Measurements from ENCODE around the gene HS1BP3. TPM values are rescaled to one million over a fixed set of nuclear protein-coding genes. Genes with fewer than 3 reads are reported as not detected.

The HS1BP3 gene
- polyA plus RNA-seq, 4 donors: 15.9 to 22.5 (median 20.5) TPM

GRCh38 chr2:20675701-20676352, 24.9 kb upstream of the HS1BP3 start:
- no peak for DNase-seq (ENCODE audit: low read depth in 4 of 4, low spot score in 2 of 4)

- DNase-seq (ENCODE audit: low read depth in 4 of 4, low spot score in 2 of 4): no peak
Observed at GRCh38 chr2:20674974-20675679, 24.2 kb upstream of the HS1BP3 start.

- DNase-seq (ENCODE audit: low read depth in 4 of 4, low spot score in 2 of 4): no peak
Observed at GRCh38 chr2:20674309-20674965, 23.5 kb upstream of the HS1BP3 start.

- no peak for DNase-seq (ENCODE audit: low read depth in 4 of 4, low spot score in 2 of 4)
Observed at GRCh38 chr2:20673686-20674308, 22.9 kb upstream of the HS1BP3 start.

- no peak for DNase-seq (ENCODE audit: low read depth in 4 of 4, low spot score in 2 of 4)
Observed at GRCh38 chr2:20672201-20672951, 21.5 kb upstream of the HS1BP3 start.

- no peak for DNase-seq (ENCODE audit: low read depth in 4 of 4, low spot score in 2 of 4)
Observed at GRCh38 chr2:20671736-20672080, 20.8 kb upstream of the HS1BP3 start.

- DNase-seq (ENCODE audit: low read depth in 4 of 4, low spot score in 2 of 4): no peak
Observed at GRCh38 chr2:20671036-20671735, 20.3 kb upstream of the HS1BP3 start.

- no peak for DNase-seq (ENCODE audit: low read depth in 4 of 4, low spot score in 2 of 4)
Observed at GRCh38 chr2:20670315-20671035, 19.6 kb upstream of the HS1BP3 start.

- no peak for DNase-seq (ENCODE audit: low read depth in 4 of 4, low spot score in 2 of 4)
Observed at GRCh38 chr2:20669562-20670314, 18.8 kb upstream of the HS1BP3 start.

GRCh38 chr2:20668871-20669475, 18.1 kb upstream of the HS1BP3 start:
- no peak for DNase-seq (ENCODE audit: low read depth in 4 of 4, low spot score in 2 of 4)

- DNase-seq (ENCODE audit: low read depth in 4 of 4, low spot score in 2 of 4): no peak
Observed at GRCh38 chr2:20668451-20668850, 17.6 kb upstream of the HS1BP3 start.

- no peak for DNase-seq (ENCODE audit: low read depth in 4 of 4, low spot score in 2 of 4)
Observed at GRCh38 chr2:20667531-20668401, 16.9 kb upstream of the HS1BP3 start.

- DNase-seq (ENCODE audit: low read depth in 4 of 4, low spot score in 2 of 4): no peak
Observed at GRCh38 chr2:20667151-20667530, 16.2 kb upstream of the HS1BP3 start.

GRCh38 chr2:20666304-20667150, 15.6 kb upstream of the HS1BP3 start, which contains the start of gene GDF7:
GDF7 (plus strand) TSS chr2:20667144; CDS start chr2:20667240, 96 bp downstream.
- DNase-seq (ENCODE audit: low read depth in 4 of 4, low spot score in 2 of 4): no peak

GRCh38 chr2:20666005-20666303, 15.1 kb upstream of the HS1BP3 start:
- no peak for DNase-seq (ENCODE audit: low read depth in 4 of 4, low spot score in 2 of 4)

GRCh38 chr2:20665243-20666004, 14.5 kb upstream of the HS1BP3 start:
- DNase-seq (ENCODE audit: low read depth in 4 of 4, low spot score in 2 of 4): no peak

Data from left renal cortex interstitium (tissue), 4 donors.